GM23248 (cell line): ENCODE data around the gene GUCA2B. TPM values are rescaled to one million over a fixed set of nuclear protein-coding genes. Genes with fewer than 3 reads are reported as not detected.

Source experiments
- DNase-seq: peaks from one replicate; pipeline ENCODE4 v3.0.0-alpha.2; 2015
- H2AFZ ChIP-seq: fragments of 200-600 bp; sonication (generic); 2 replicates; pipeline ENCODE4 v1.6.1; 2016; ENCODE audit warnings: antibody characterized with exemption
- H3F3A ChIP-seq: fragments of 200-600 bp; sonication (generic); 2 replicates; pipeline ENCODE4 v1.6.1; 2016; ENCODE audit warnings: mild to moderate bottlenecking, antibody characterized with exemption, mixed run types; ENCODE audit not compliant: insufficient read depth
- H3K27ac ChIP-seq: fragments of 200-600 bp; sonication (generic); 2 replicates; pipeline ENCODE4 v1.5.1; 2016; ENCODE audit warnings: mild to moderate bottlenecking
- H3K27me3 ChIP-seq: fragments of 200-600 bp; sonication (generic); replicated peaks from 2 replicates; pipeline ENCODE4 v1.6.1; 2016; ENCODE audit warnings: mild to moderate bottlenecking; ENCODE audit not compliant: insufficient read depth
- H3K36me3 ChIP-seq: fragments of 200-600 bp; sonication (generic); 2 replicates; pipeline ENCODE4 v1.6.1; 2016; ENCODE audit warnings: low read depth, mild to moderate bottlenecking
- H3K4me1 ChIP-seq: fragments of 200-600 bp; sonication (generic); 2 replicates; pipeline ENCODE4 v1.6.1; 2016; ENCODE audit warnings: mild to moderate bottlenecking; ENCODE audit not compliant: insufficient read depth
- H3K4me2 ChIP-seq: fragments of 200-600 bp; sonication (generic); one replicate; pipeline ENCODE4 v1.6.1; 2016; ENCODE audit warnings: mild to moderate bottlenecking; ENCODE audit not compliant: unreplicated experiment
- H3K4me3 ChIP-seq: fragments of 200-600 bp; sonication (generic); 2 replicates; pipeline ENCODE4 v1.5.1; 2016; ENCODE audit warnings: mild to moderate bottlenecking
- H3K79me2 ChIP-seq: fragments of 200-600 bp; sonication (generic); 2 replicates; pipeline ENCODE4 v1.6.1; 2016; ENCODE audit warnings: mild to moderate bottlenecking; ENCODE audit not compliant: insufficient read depth
- H3K9ac ChIP-seq: fragments of 200-600 bp; sonication (generic); 2 replicates; pipeline ENCODE4 v1.6.1; 2016; ENCODE audit warnings: mild to moderate bottlenecking
- H3K9me2 ChIP-seq: fragments of 200-600 bp; sonication (generic); 2 replicates; pipeline ENCODE4 v1.6.1; 2016; ENCODE audit warnings: mixed run types, mild to moderate bottlenecking, moderate library complexity; ENCODE audit not compliant: insufficient read depth
- H3K9me3 ChIP-seq: fragments of 200-600 bp; sonication (generic); one replicate; pipeline ENCODE4 v1.6.1; 2017; ENCODE audit warnings: low read depth
- H4K20me1 ChIP-seq: fragments of 200-600 bp; sonication (generic); 2 replicates; pipeline ENCODE4 v1.6.0; 2016; ENCODE audit not compliant: insufficient read depth
- EZH2 ChIP-seq: fragments of 200-600 bp; sonication (generic); IDR thresholded peaks from 2 replicates; pipeline ENCODE4 v1.6.1; 2018; ENCODE audit warnings: antibody characterized with exemption, mild to moderate bottlenecking; ENCODE audit not compliant: insufficient read depth, poor library complexity, severe bottlenecking
- EZH2phosphoT487 ChIP-seq: fragments of 200-600 bp; sonication (generic); IDR thresholded peaks from 2 replicates; pipeline ENCODE4 v1.6.1; 2018; ENCODE audit warnings: antibody characterized with exemption, moderate library complexity, mild to moderate bottlenecking, low read depth; ENCODE audit not compliant: insufficient read depth
- WGBS, 2 experiments: methylation state at CpG; one replicate each; pipeline ENCODE4 v1.1.6; 2015 to 2017; ENCODE audit warnings: low lambda C conversion rate in 2 of 2, low coverage in 1 of 2; ENCODE audit errors: missing lambda C conversion rate in 2 of 2; 5-methylcytosine and 5-hydroxymethylcytosine counted together
- in situ Hi-C: fragments of 300-500 bp; cut with MboI; formaldehyde crosslinking; loops from 2 replicates; pipeline ENCODE4 v1.15.0; 2020
- polyA plus RNA-seq: library from polyadenylated mRNA; unstranded; fragments of >200 nt; fragmentation: Nextera tagmentation; extraction: Ambion mirVana; gene quantifications from 2 replicates; pipeline ENCODE4 v1.2.1, GENCODE V29; 2016
- total RNA-seq: library from RNA; depleted of rRNA; stranded (reverse); fragments of >200 nt; shearing (Covaris generic); gene quantifications from 2 replicates; pipeline ENCODE4 v1.2.3, GENCODE V29; 2014

The GUCA2B gene
- total and polyA plus RNA-seq, 2 experiments from 2014 or later, result not detected

- Histone ChIP-seq H3K27ac (no peak overlapping the region), H3K4me3 (no peak overlapping the region), H3K4me2 (no peak overlapping the region), H3K79me2 (no peaks in the 10 kb centered on the region), H3K9ac (no peak overlapping the region), H3K27me3 (no peaks in the 10 kb centered on the region), H3K4me1 (peaks cover 22% of the 10 kb centered on the region), H3K9me2 (no peaks in the 10 kb centered on the region), H2AFZ (no peak overlapping the region), H3F3A (peaks cover 32% of the 10 kb centered on the region), H3K36me3 (peaks cover 12% of the 10 kb centered on the region), H3K9me3 (no peaks in the 10 kb centered on the region), H4K20me1 (no peaks in the 10 kb centered on the region)
- WGBS, 2 experiments, result 28 to 31% methylated on average over 2 of the region's 2 CpGs
- DNase-seq, result peak; percentile 34
- in situ Hi-C loops, result no loop called here
- TF ChIP-seq EZH2, result no peak
- no peak for TF ChIP-seq EZH2phosphoT487
These were observed 26.1 kb downstream of the GUCA2B start for GRCh38 chr1:42179275-42179674.

GRCh38 chr1:42179900-42180329 is 26.7 kb downstream of the GUCA2B start:
- TF ChIP-seq EZH2 (no peak), EZH2phosphoT487 (no peak)
- Histone ChIP-seq H3K27me3 (no peaks in the 10 kb centered on the region), H4K20me1 (no peaks in the 10 kb centered on the region), H3K79me2 (no peaks in the 10 kb centered on the region), H2AFZ (no peak overlapping the region), H3K9me2 (no peaks in the 10 kb centered on the region), H3K4me2 (no peak overlapping the region), H3K36me3 (peaks cover 12% of the 10 kb centered on the region), H3K9me3 (no peaks in the 10 kb centered on the region), H3K4me1 (peaks cover 17% of the 10 kb centered on the region), H3K9ac (no peak overlapping the region), H3K4me3 (no peak overlapping the region), H3K27ac (no peak overlapping the region), H3F3A (peaks cover 26% of the 10 kb centered on the region)
- in situ Hi-C loops, result no loop called here
- 56 to 74% methylated on average over 4 of the region's 4 CpGs for WGBS, 2 experiments
- DNase-seq, result no peak

DNA sequence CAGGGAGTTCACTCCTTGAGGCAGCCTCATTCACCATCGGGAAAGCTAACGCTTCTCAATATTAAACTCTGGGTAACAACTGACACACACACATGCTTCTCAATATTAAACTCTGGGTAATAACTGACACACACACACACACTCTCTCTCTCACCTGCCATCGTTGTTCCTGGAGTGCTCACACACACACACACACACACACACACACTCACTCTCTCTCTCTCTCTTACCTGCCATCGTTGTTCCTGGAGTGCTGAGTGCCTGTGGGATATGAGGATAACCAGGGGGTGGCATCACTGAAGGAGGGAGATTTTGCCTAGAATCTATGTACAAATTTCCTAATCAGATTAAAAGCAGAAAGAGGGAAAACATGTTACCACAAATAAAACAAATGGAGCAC is 28.5 kb downstream of the GUCA2B start:
- TF ChIP-seq EZH2phosphoT487 (no peak), EZH2 (no peak)
- in situ Hi-C loops, result no loop called here
- no peak overlapping the region for H3K4me2 ChIP-seq
- peaks cover 12% of the 10 kb centered on the region for H3K36me3 ChIP-seq
- 96 to 100% methylated on average over 4 of the region's 4 CpGs for WGBS, 2 experiments
- H3K9ac ChIP-seq, result no peak overlapping the region
- no peak overlapping the region for H3K27ac ChIP-seq
- H2AFZ ChIP-seq, result no peak overlapping the region
- no peaks in the 10 kb centered on the region for H3K27me3 ChIP-seq
- H4K20me1 ChIP-seq, result no peaks in the 10 kb centered on the region
- H3K9me3 ChIP-seq, result no peaks in the 10 kb centered on the region
- no peak overlapping the region for H3K4me3 ChIP-seq
- no peaks in the 10 kb centered on the region for H3K9me2 ChIP-seq
- peaks cover 36% of the 10 kb centered on the region for H3F3A ChIP-seq
- peaks cover 30% of the 10 kb centered on the region for H3K4me1 ChIP-seq
- DNase-seq, result no peak
- no peaks in the 10 kb centered on the region for H3K79me2 ChIP-seq

- 87 to 89% methylated on average over 3 to 7 of the region's 7 CpGs for WGBS, 2 experiments
- no peak overlapping the region for H2AFZ ChIP-seq
- no peaks in the 10 kb centered on the region for H3K79me2 ChIP-seq
- H3K4me2 ChIP-seq, result no peak overlapping the region
- peaks cover 21% of the 10 kb centered on the region for H3K36me3 ChIP-seq
- H3F3A ChIP-seq, result peaks cover 37% of the 10 kb centered on the region
- H3K27ac ChIP-seq, result no peak overlapping the region
- H3K9ac ChIP-seq, result no peak overlapping the region
- no peak for DNase-seq
- no peaks in the 10 kb centered on the region for H3K9me3 ChIP-seq
- no peaks in the 10 kb centered on the region for H3K27me3 ChIP-seq
- no peaks in the 10 kb centered on the region for H3K9me2 ChIP-seq
- no peak overlapping the region for H3K4me3 ChIP-seq
- H4K20me1 ChIP-seq, result no peaks in the 10 kb centered on the region
- peaks cover 25% of the 10 kb centered on the region for H3K4me1 ChIP-seq
- in situ Hi-C loops, result no loop called here
- TF ChIP-seq EZH2 (no peak), EZH2phosphoT487 (no peak)
These were observed 30.2 kb downstream of the GUCA2B start for GRCh38 chr1:42183210-42183956.

DNA sequence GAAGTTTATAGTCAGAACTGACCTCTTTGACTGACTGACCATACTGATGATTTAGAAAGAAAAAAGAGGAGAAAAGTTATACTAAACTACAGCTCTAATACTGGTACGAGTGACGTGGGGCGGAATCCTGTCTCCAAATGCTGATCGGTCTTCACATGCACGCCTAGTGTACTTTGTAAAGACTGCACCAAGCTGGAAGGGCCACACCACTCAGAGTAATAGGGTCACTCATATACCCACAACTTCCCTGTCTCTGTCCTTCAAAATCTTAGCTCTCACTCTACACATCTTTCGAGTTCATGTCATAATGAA is 30.7 kb downstream of the GUCA2B start:
- no peak overlapping the region for H3K27ac ChIP-seq
- H3K36me3 ChIP-seq, result peaks cover 27% of the 10 kb centered on the region
- no peaks in the 10 kb centered on the region for H3K9me3 ChIP-seq
- no peaks in the 10 kb centered on the region for H3K27me3 ChIP-seq
- no peaks in the 10 kb centered on the region for H4K20me1 ChIP-seq
- H3F3A ChIP-seq, result peaks cover 35% of the 10 kb centered on the region
- 98 to 100% methylated on average over 6 of the region's 6 CpGs for WGBS, 2 experiments
- no peak overlapping the region for H3K9ac ChIP-seq
- no peaks in the 10 kb centered on the region for H3K9me2 ChIP-seq
- no peaks in the 10 kb centered on the region for H3K79me2 ChIP-seq
- peaks cover 22% of the 10 kb centered on the region for H3K4me1 ChIP-seq
- TF ChIP-seq EZH2, result no peak
- no peak for TF ChIP-seq EZH2phosphoT487
- no peak overlapping the region for H2AFZ ChIP-seq
- no peak overlapping the region for H3K4me3 ChIP-seq
- in situ Hi-C loops, result no loop called here
- H3K4me2 ChIP-seq, result no peak overlapping the region
- DNase-seq, result no peak
